CD4-positive, alpha-beta T cell treated with Interferon alpha-2 for 1 hour (primary cell): ENCODE measurements around the gene RPUSD1.
"Not testable (repeated sequence)": the region's sequence is repeated elsewhere in the genome, so short reads cannot be mapped to it uniquely, and the experiment has no call there.

ENCODE experiments used
- DNase-seq, 2 donors: peaks; one replicate each; pipeline ENCODE4 v3.0.0-alpha.2; 2020 to 2022

Gene RPUSD1

GRCh38 chr16:782258-782657, 5.9 kb downstream of the RPUSD1 start:
- DNase-seq, result no peak

- no peak for DNase-seq
Measured at GRCh38 chr16:781346-782010, 6.7 kb downstream of the RPUSD1 start.

- no peak for DNase-seq
Measured at GRCh38 chr16:780296-780695, 7.9 kb downstream of the RPUSD1 start.

GRCh38 chr16:779561-779960, 8.6 kb downstream of the RPUSD1 start:
- no peak for DNase-seq

- DNase-seq, result no peak
Measured at GRCh38 chr16:778909-779527, 9.2 kb downstream of the RPUSD1 start.

GRCh38 chr16:778447-778846, 9.7 kb downstream of the RPUSD1 start:
- no peak for DNase-seq

- DNase-seq, result no peak
Measured at GRCh38 chr16:777826-778225, 10.4 kb downstream of the RPUSD1 start.

- DNase-seq, result no peak
Measured at GRCh38 chr16:776824-777223, 11.4 kb downstream of the RPUSD1 start.

- DNase-seq, result not testable (repeated sequence)
Measured at GRCh38 chr16:776298-776697, 11.9 kb downstream of the RPUSD1 start.

- no peak for DNase-seq
Measured at GRCh38 chr16:775236-775796, 12.9 kb downstream of the RPUSD1 start.

- no peak for DNase-seq
Measured at GRCh38 chr16:774086-775001, 13.8 kb downstream of the RPUSD1 start.

- no peak for DNase-seq
Measured at GRCh38 chr16:772959-773358, 15.2 kb downstream of the RPUSD1 start.

GRCh38 chr16:770411-770810, 17.8 kb downstream of the RPUSD1 start:
- DNase-seq, result no peak

GRCh38 chr16:769934-770333, 18.2 kb downstream of the RPUSD1 start:
- no peak for DNase-seq

- no peak for DNase-seq
Measured at GRCh38 chr16:769184-769784, 18.9 kb downstream of the RPUSD1 start.

- DNase-seq, result no peak
Measured at GRCh38 chr16:768428-768827, 19.8 kb downstream of the RPUSD1 start.

GRCh38 chr16:767743-768235, 20.4 kb downstream of the RPUSD1 start:
- no peak for DNase-seq

GRCh38 chr16:766820-767640, 21.2 kb downstream of the RPUSD1 start:
- DNase-seq, result no peak

GRCh38 chr16:766008-766819, 22.0 kb downstream of the RPUSD1 start:
- DNase-seq, result no peak

- no peak for DNase-seq
Measured at GRCh38 chr16:765488-765865, 22.7 kb downstream of the RPUSD1 start.

GRCh38 chr16:764848-765487, 23.2 kb downstream of the RPUSD1 start:
- DNase-seq, result no peak
